ENCODE measurements around the gene SLITRK1.

- no peak for TF ChIP-seq POLR2A (IDR thresholded peaks at IDR 0.05)
- no peak for TF ChIP-seq CTCF (IDR thresholded peaks at IDR 0.05)
Observed at GRCh38 chr13:83919775-83920174, 37.5 kb upstream of the SLITRK1 start.
